Measurements from ENCODE around the gene CLCN7. TPM values are rescaled to one million over a fixed set of nuclear protein-coding genes. Genes with fewer than 3 reads are reported as not detected.
"Not testable (repeated sequence)": the region's sequence is repeated elsewhere in the genome, so short reads cannot be mapped to it uniquely, and the experiment has no call there.

Gene CLCN7
- total and polyA plus RNA-seq, 2 of the 8 experiments (the other 6 are each of a cell fraction or from before 2014, with no cell fraction given): 38.6 to 81.5 TPM

DNA sequence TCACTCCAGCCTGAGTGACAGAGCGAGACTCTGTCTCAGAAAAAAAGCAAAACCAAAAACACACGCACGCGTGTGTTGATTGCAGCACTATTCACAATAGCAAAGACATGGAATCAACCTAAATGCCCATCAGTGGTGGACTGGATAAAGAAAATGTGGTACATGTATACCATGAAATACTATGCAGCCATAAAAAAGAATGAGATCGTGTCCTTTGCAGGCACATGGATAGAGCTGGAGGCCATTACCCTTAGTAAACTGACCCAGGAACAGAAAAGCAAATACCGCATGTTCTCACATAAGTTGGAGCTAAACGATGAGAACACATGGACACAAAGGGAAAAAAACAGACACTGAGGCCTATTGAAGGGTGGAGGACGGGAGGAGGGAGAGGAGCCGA lies 4.1 kb upstream of the CLCN7 start:
- not testable (repeated sequence) for H3K14ac ChIP-seq (ENCODE audit: insufficient read length); H4K8ac ChIP-seq (ENCODE audit: extremely low read depth, insufficient read depth, low read length); H3K4me1 ChIP-seq (replicated peaks in 1 of 4; ENCODE audit: control insufficient read depth in 3 of 4, insufficient read depth in 4 of 4, low read length in 3 of 4); H4K20me1 ChIP-seq (replicated peaks in 1 of 2; ENCODE audit: control insufficient read depth in 1 of 2, insufficient read depth in 2 of 2, low read length in 2 of 2); H3K36me3 ChIP-seq (ENCODE audit: control insufficient read depth in 2 of 4, insufficient read depth in 4 of 4, low read length in 3 of 4); H4K91ac ChIP-seq (replicated peaks; ENCODE audit: insufficient read length, low read length); H2BK15ac ChIP-seq (ENCODE audit: low read length); H3K23me2 ChIP-seq (ENCODE audit: low read depth, low read length); H3K23ac ChIP-seq (ENCODE audit: insufficient read length); H3K9ac ChIP-seq (replicated peaks in 1 of 4; ENCODE audit: extremely low read depth in 1 of 4, low read depth in 3 of 4, low read length in 3 of 4); H2BK120ac ChIP-seq (replicated peaks; ENCODE audit: low read depth, low read length); DNase-seq (ENCODE audit: low read depth in 1 of 2, low spot score in 2 of 2); H3K27ac ChIP-seq (ENCODE audit: low read depth, low read length); H3K4me3 ChIP-seq (ENCODE audit: extremely low read depth in 1 of 4, insufficient read depth in 2 of 4, low read depth in 3 of 4, low read length in 4 of 4); H3K9me3 ChIP-seq (ENCODE audit: insufficient read depth in 2 of 2, low read depth in 1 of 2, low read length in 1 of 2); H3K4ac ChIP-seq (replicated peaks; ENCODE audit: insufficient read length, low read depth, low read length); FAIRE-seq; H3K79me1 ChIP-seq (ENCODE audit: low read depth, low read length); H3K27me3 ChIP-seq (replicated peaks in 1 of 4; ENCODE audit: control insufficient read depth in 3 of 4, extremely low read depth in 1 of 4, insufficient read depth in 3 of 4, low read length in 3 of 4); H2AK5ac ChIP-seq (ENCODE audit: low read depth, low read length); H2BK5ac ChIP-seq (ENCODE audit: low read depth, low read length); H3K56ac ChIP-seq (replicated peaks; ENCODE audit: insufficient read length, low read depth, low read length); H2BK12ac ChIP-seq (ENCODE audit: low read depth, low read length); H4K5ac ChIP-seq (ENCODE audit: insufficient read length, low read depth, low read length); H3K79me2 ChIP-seq (ENCODE audit: control insufficient read depth in 1 of 2, insufficient read depth in 2 of 2, low read length in 2 of 2); H3K18ac ChIP-seq (ENCODE audit: extremely low read depth, low read length); H2AFZ ChIP-seq (ENCODE audit: low read length); H2BK20ac ChIP-seq (ENCODE audit: low read length); H3K4me2 ChIP-seq (ENCODE audit: insufficient read depth in 1 of 2, low read depth in 2 of 2, low read length in 2 of 2)
- WGBS, 2 experiments (ENCODE audit: extremely low coverage in 1 of 2, insufficient coverage in 1 of 2, insufficient read length in 1 of 2, insufficient replicate concordance in 2 of 2, low coverage in 1 of 2, low lambda C conversion rate in 2 of 2, missing lambda C conversion rate in 1 of 2): 95% methylated on average over 9 of the region's 9 CpGs; no CpG with 5 or more reads in 1 of the 2 experiments
- CTCF ChIA-PET (ENCODE audit: partially characterized antibody): interaction anchor here (0.7 to 1.1 kb wide), 2 partner anchors 12 to 104 kb away, joined by 3 read pairs; no protein-coding TSS in a partner anchor
- POLR2A ChIA-PET (ENCODE audit: partially characterized antibody): interaction anchor here (0.6 to 3.0 kb wide), 4 partner anchors 8 to 98 kb away, joined by 3 to 8 read pairs (median 5); partner anchors contain the start of gene TELO2
